GM11168 (cell line): Measurements from ENCODE around the gene CREBL2.
"Not testable (repeated sequence)": the region's sequence is repeated elsewhere in the genome, so short reads cannot be mapped to it uniquely, and the experiment has no call there.

Source experiments
- in situ Hi-C: fragments of 300-500 bp; cut with MboI; formaldehyde crosslinking; loops from one replicate; pipeline ENCODE4 v1.12.0; 2022; ENCODE audit warnings: low sequenced_read_pairs; ENCODE audit not compliant: unreplicated experiment

Gene CREBL2

GRCh38 chr12:12595929-12596328, 15.7 kb upstream of the CREBL2 start:
- in situ Hi-C loops, result not testable (repeated sequence)

GRCh38 chr12:12596598-12596997, 15.1 kb upstream of the CREBL2 start:
- in situ Hi-C loops, result not testable (repeated sequence)

DNA sequence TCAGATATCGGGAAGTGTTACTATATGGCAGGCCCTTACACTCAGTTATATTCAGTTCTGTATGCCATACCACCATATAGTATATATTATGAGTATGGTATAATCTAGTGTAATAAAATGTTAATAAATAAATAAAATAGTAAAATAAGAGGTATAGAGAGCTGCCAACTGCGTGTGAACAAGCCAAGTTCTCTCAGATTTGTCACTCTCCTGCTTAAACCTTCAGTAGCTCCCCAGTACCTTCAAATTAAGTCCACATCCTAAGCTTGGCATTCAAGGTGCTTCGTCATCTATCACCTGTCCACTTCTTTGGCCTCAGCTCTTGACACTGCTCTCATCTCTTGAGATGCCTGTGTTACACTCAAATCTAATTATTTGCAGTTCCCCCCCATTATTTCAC, 12.8 kb upstream of the CREBL2 start:
- in situ Hi-C loops, result no loop called here

GRCh38 chr12:12599750-12600643, 11.7 kb upstream of the CREBL2 start:
- in situ Hi-C loops, result no loop called here

GRCh38 chr12:12600659-12601058, 11.0 kb upstream of the CREBL2 start:
- in situ Hi-C loops, result no loop called here

- in situ Hi-C loops, result no loop called here
These were observed 6.9 kb upstream of the CREBL2 start for GRCh38 chr12:12604740-12605139.

- in situ Hi-C loops, result no loop called here
These were observed 4.7 kb upstream of the CREBL2 start for GRCh38 chr12:12606781-12607589.

- in situ Hi-C loops, result no loop called here
These were observed 3.1 kb upstream of the CREBL2 start for GRCh38 chr12:12608557-12608957.

DNA sequence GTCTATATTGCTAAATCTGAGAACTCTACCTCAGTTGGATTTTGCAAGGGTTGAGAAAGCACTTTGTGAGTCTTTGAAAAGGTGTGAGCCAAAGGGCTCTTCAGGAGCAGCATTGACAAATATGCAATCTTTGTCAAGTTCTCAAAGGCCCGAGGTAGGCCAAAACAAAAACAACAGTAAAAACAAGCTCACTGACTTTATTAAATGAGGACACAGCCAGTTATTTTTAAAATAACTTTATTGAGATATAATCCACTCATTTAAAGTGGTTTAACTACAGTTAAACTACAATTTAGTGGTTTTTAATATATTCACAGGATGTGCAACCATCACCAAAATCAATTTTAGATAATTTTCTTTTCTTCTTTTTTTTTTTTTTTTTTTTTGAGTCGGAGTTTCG, 2.0 kb upstream of the CREBL2 start:
- in situ Hi-C loops, result no loop called here

- in situ Hi-C loops, result no loop called here
These were observed 965 bp upstream of the CREBL2 start for GRCh38 chr12:12610711-12611110.

- in situ Hi-C loops, result no loop called here
These were observed 682 bp downstream of the CREBL2 start for GRCh38 chr12:12612358-12612757.

GRCh38 chr12:12613344-12613743, 1.7 kb downstream of the CREBL2 start:
- in situ Hi-C loops, result no loop called here

GRCh38 chr12:12614342-12614741, 2.7 kb downstream of the CREBL2 start:
- in situ Hi-C loops, result no loop called here

GRCh38 chr12:12616512-12617310, 5.0 kb downstream of the CREBL2 start:
- in situ Hi-C loops, result no loop called here

DNA sequence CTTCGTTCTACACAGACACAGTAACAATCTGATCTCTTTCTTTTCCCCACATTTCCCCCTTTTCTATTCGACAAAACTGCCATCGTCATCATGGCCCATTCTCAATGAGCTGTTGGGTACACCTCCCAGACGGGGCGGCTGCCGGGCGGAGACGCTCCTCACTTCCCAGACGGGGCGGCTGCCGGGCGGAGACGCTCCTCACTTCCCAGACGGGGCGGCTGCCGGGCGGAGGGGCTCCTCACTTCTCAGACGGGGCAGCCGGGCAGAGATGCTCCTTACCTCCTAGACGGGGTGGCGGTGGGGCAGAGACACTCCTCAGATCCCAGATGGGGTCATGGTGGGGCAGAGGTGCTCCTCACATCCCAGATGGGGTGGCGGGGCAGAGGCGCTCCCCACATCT, 6.4 kb downstream of the CREBL2 start:
- in situ Hi-C loops, result not testable (repeated sequence)

DNA sequence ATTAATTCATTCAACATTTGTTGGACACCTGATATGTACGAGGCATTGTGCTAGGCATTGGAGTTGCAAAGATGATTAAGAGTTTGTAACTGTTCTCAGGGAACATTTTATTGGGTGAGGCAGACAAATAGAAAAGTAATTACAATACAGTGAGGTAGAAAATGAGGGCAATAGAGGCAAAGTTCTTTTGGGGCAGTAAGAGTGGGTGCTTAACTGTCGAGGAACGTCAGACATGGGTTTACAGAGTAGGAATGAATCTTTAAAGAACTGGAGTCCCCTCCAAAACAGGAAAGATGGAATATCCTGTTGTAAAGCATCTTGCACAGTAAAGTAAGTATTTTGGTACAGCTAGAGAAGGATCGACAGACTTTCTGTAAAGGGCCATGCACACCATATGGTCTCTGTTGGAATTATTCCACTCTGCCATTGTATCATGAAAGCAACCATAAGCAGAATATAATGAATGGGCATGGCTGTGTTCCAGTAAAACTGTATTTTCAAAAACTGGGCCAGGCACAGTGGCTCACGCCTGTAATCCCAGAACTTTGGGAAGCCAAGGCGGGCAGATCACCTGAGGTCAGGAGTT, 9.1 kb downstream of the CREBL2 start:
- in situ Hi-C loops, result no loop called here

DNA sequence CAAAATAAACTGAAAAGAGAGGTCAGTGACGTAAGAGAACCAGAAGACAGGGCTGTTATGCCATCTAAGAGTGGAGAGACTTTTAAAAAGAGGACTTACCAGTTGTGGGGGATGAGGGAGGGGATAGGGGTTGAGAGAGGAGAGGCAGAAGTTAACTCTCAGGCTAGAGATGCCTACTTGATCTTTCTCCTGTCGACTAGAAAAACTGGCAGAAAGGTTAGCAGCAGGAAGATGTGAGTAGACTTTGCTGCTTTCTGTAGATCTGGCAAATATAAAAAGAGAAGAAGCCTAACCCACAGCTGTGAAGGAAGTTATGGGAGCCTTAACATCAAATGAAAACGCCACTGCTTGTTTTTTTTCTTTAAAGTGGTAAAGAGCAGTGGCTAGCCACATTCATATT, 10.7 kb downstream of the CREBL2 start:
- in situ Hi-C loops, result no loop called here

DNA sequence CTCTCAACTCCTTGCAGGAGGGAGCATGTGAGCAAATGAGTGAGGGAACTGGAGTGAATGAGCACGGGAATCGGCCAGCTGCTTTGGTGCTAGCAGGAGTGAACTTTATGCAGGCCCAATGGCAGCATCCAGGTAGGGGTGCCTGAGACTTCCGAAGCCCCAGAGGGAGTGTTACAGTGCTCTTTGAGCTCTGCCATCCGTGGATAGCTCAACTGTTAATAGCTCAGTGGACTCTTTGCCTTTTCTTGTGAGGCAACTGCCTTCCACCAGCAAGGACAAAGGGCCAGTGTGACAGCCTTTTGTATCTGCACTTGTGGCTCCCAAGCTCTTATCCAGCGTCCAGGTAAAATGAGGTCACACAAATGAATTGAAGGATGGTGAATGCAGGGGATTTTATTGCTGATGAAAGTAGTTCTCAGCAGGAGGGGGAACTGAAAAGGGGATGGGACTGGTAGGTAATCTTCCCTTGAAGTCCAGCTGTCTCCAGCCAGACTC, 12.9 kb downstream of the CREBL2 start:
- in situ Hi-C loops, result no loop called here

DNA sequence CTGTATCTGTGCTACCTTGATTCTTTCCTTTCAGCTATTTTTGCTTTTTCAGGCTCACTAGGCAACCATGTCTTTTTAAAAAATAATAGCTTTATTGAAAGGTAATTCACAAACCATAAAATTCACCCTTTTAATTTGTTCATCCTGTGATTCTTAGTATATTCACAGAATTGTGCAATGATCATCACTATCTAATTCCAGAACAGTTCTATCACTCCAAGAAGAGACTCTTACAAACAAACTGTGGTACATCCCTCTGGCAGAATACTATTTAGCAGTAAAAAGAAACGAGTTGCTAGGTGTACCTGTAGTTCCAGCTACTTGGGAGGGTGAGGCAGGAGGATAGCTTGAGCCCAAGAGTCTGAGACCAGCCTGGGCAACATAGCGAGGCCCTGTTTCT, 14.8 kb downstream of the CREBL2 start:
- in situ Hi-C loops, result no loop called here

DNA sequence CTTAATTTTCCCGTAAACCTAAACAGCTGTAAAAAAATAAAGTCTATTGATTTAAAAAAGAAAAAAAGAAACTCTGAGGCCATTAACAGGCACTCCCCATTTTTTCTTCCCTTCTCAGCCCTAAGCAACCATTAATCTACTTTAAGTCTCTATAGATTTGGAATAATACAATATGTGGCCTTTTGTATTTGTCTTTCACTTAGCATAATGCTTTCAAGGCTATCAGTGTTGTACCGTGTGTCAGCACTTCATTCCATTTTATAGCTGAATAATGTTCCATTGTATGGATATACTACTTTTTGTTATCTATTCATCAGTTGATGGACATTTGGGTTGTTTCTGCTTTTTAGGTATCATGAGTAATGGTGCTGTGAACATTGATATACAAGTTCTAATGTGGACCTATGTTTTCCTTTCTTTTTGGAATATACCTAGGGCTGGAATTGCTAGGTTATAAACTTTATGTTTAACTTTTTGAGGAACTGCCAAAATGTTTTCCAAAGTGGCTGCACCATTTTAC, 15.7 kb downstream of the CREBL2 start:
- in situ Hi-C loops, result no loop called here
